ENCODE measurements around the gene NKAIN4.

The NKAIN4 gene

GRCh38 chr20:63190828-63191227 is 63.4 kb downstream of the NKAIN4 start:
- TF ChIP-seq CTCF (conservative IDR thresholded peaks at IDR 0.05; ENCODE audit: control insufficient read depth, insufficient read depth, low read depth, low read length): no peak
- no peak for DNase-seq (ENCODE audit: low read depth)

More at GRCh38 chr20:63190828-63191227, 63.4 kb downstream of the NKAIN4 start:
- no peak overlapping the region for H3K4me3 ChIP-seq (ENCODE audit: control insufficient read depth, low read depth, low read length)

Data from fibroblast of mammary gland (primary cell).